ENCODE results near the gene EPHB1.

DNA sequence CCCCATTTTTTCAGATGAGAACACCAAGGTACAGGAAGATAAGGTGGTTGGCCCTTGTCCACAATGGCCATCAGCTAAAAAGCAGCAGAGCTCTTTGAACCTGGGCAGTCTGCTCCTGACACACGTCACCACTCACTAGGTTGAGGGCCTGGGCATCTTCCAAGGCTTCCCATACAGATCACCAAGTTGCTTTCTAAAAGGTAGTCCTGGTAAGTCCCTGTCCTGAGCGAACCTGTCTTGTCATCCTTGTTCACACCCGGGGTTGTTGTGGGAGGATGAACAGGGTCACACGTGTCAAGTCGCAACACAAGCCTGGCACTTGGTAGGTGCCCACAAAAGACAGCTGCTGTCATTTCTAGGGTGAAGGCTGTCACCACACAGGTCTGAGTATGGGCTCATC is 260.4 kb downstream of the EPHB1 start:
- TF ChIP-seq, protein P1, sequence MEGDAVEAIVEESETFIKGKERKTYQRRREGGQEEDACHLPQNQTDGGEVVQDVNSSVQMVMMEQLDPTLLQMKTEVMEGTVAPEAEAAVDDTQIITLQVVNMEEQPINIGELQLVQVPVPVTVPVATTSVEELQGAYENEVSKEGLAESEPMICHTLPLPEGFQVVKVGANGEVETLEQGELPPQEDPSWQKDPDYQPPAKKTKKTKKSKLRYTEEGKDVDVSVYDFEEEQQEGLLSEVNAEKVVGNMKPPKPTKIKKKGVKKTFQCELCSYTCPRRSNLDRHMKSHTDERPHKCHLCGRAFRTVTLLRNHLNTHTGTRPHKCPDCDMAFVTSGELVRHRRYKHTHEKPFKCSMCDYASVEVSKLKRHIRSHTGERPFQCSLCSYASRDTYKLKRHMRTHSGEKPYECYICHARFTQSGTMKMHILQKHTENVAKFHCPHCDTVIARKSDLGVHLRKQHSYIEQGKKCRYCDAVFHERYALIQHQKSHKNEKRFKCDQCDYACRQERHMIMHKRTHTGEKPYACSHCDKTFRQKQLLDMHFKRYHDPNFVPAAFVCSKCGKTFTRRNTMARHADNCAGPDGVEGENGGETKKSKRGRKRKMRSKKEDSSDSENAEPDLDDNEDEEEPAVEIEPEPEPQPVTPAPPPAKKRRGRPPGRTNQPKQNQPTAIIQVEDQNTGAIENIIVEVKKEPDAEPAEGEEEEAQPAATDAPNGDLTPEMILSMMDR (IDR thresholded peaks at IDR 0.05; ENCODE audit: low read depth, low read length, missing input control), result no peak
- TF ChIP-seq YY1 (IDR thresholded peaks at IDR 0.05) (no peak), JUND (IDR thresholded peaks at IDR 0.05) (no peak), RXRA (IDR thresholded peaks at IDR 0.05) (no peak), MAX (IDR thresholded peaks at IDR 0.05) (no peak)
